HFF-Myc (cell line): ENCODE data around the gene MAPKAPK5.
"Not testable (repeated sequence)": the region's sequence is repeated elsewhere in the genome, so short reads cannot be mapped to it uniquely, and the experiment has no call there.

Source experiments
- DNase-seq: peaks from one replicate; pipeline ENCODE4 v3.0.0-alpha.2; 2011; ENCODE audit warnings: low read depth; ENCODE audit errors: extremely low read depth
- H3K4me3 ChIP-seq: replicated peaks from 2 replicates; pipeline ENCODE4 v1.5.1; 2011; ENCODE audit warnings: low read depth, mild to moderate bottlenecking, control low read depth, low read length
- CTCF ChIP-seq: IDR thresholded peaks from 2 replicates; pipeline ENCODE4 v1.5.1; 2012; ENCODE audit warnings: mild to moderate bottlenecking, low read depth, low read length, control low read depth; ENCODE audit errors: missing control alignments

The MAPKAPK5 gene

GRCh38 chr12:111828338-111828979, 13.6 kb upstream of the MAPKAPK5 start:
- no peak overlapping the region for H3K4me3 ChIP-seq
- DNase-seq: no peak
- no peak for TF ChIP-seq CTCF

GRCh38 chr12:111829635-111830034, 12.4 kb upstream of the MAPKAPK5 start:
- not testable (repeated sequence) for DNase-seq, H3K4me3 ChIP-seq

GRCh38 chr12:111834740-111835386, 7.2 kb upstream of the MAPKAPK5 start:
- H3K4me3 ChIP-seq, DNase-seq: not testable (repeated sequence)

- not testable (repeated sequence) for H3K4me3 ChIP-seq, DNase-seq
Observed at GRCh38 chr12:111835531-111836181, 6.4 kb upstream of the MAPKAPK5 start.

- H3K4me3 ChIP-seq: no peak overlapping the region
- DNase-seq: no peak
- TF ChIP-seq CTCF: no peak
Observed at GRCh38 chr12:111838353-111838752, 3.7 kb upstream of the MAPKAPK5 start.

GRCh38 chr12:111840807-111841206, 1.2 kb upstream of the MAPKAPK5 start:
- H3K4me3 ChIP-seq: peak overlapping the region; percentile 100
- no peak for DNase-seq
- no peak for TF ChIP-seq CTCF

- peak overlapping the region; percentile 100 for H3K4me3 ChIP-seq
- TF ChIP-seq CTCF: no peak
- DNase-seq: no peak
Observed at GRCh38 chr12:111841236-111841749, 735 bp upstream of the MAPKAPK5 start.

- DNase-seq: no peak
- no peak for TF ChIP-seq CTCF
- peak overlapping the region; percentile 100 for H3K4me3 ChIP-seq
Observed at GRCh38 chr12:111842556-111843396, 748 bp downstream of the MAPKAPK5 start.
